ENCODE results near the gene DVL2. TPM values are rescaled to one million over a fixed set of nuclear protein-coding genes. Genes with fewer than 3 reads are reported as not detected.

The DVL2 gene
- total RNA-seq, 1 experiment from 2014 or later = 67.3 TPM

DNA sequence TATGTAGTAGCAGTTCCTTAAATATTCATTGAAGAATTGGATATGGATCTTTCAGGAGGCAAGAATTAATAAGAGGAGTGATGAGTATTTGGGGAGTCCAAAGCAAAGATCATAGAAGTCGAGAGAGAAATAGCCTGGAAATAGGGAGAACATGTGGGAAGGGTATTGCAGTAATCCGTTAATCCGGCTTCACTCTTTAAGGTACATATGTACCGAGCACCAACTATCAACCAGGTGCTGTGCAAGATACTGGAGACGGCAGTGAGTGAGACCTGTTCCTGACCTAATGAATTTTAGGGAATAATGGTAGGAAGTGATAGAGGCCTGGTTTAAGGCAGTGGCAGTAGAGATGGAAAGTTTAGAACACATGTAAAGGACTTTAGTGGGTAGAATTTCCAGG lies 18.8 kb upstream of the DVL2 start:
- H3K4me3 Mint-ChIP-seq = peak overlapping the region; percentile 92
- peaks cover 24% of the 10 kb centered on the region for H3K4me1 Mint-ChIP-seq
- peak overlapping the region; percentile 100 for H3K27ac Mint-ChIP-seq
- H3K9me3 Mint-ChIP-seq = no peaks in the 10 kb centered on the region
- ChIA-PET CTCF (no interaction called here), POLR2A (no interaction called here)
- DNase-seq (ENCODE audit: low spot score) (no peak), ATAC-seq (no peak)
- no peaks in the 10 kb centered on the region for H3K27me3 Mint-ChIP-seq (ENCODE audit: low read depth)
- TF ChIP-seq, protein P1, sequence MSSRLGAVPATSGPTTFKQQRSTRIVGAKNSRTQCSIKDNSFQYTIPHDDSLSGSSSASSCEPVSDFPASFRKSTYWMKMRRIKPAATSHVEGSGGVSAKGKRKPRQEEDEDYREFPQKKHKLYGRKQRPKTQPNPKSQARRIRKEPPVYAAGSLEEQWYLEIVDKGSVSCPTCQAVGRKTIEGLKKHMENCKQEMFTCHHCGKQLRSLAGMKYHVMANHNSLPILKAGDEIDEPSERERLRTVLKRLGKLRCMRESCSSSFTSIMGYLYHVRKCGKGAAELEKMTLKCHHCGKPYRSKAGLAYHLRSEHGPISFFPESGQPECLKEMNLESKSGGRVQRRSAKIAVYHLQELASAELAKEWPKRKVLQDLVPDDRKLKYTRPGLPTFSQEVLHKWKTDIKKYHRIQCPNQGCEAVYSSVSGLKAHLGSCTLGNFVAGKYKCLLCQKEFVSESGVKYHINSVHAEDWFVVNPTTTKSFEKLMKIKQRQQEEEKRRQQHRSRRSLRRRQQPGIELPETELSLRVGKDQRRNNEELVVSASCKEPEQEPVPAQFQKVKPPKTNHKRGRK (CRISPR knock-in tag; IDR thresholded peaks at IDR 0.05; ENCODE audit: borderline replicate concordance) = no peak
- no peak for TF ChIP-seq ZNF138 (CRISPR knock-in tag; conservative IDR thresholded peaks at IDR 0.05)
- TF ChIP-seq, protein P2, sequence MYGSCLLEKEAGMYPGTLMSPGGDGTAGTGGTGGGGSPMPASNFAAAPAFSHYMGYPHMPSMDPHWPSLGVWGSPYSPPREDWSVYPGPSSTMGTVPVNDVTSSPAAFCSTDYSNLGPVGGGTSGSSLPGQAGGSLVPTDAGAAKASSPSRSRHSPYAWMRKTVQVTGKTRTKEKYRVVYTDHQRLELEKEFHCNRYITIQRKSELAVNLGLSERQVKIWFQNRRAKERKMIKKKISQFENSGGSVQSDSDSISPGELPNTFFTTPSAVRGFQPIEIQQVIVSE (CRISPR knock-in tag; IDR thresholded peaks at IDR 0.05; ENCODE audit: borderline replicate concordance) = no peak
- TF ChIP-seq, protein P3, sequence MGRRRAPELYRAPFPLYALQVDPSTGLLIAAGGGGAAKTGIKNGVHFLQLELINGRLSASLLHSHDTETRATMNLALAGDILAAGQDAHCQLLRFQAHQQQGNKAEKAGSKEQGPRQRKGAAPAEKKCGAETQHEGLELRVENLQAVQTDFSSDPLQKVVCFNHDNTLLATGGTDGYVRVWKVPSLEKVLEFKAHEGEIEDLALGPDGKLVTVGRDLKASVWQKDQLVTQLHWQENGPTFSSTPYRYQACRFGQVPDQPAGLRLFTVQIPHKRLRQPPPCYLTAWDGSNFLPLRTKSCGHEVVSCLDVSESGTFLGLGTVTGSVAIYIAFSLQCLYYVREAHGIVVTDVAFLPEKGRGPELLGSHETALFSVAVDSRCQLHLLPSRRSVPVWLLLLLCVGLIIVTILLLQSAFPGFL (CRISPR knock-in tag; IDR thresholded peaks at IDR 0.05; ENCODE audit: borderline replicate concordance) = no peak
- TF ChIP-seq, protein P4, sequence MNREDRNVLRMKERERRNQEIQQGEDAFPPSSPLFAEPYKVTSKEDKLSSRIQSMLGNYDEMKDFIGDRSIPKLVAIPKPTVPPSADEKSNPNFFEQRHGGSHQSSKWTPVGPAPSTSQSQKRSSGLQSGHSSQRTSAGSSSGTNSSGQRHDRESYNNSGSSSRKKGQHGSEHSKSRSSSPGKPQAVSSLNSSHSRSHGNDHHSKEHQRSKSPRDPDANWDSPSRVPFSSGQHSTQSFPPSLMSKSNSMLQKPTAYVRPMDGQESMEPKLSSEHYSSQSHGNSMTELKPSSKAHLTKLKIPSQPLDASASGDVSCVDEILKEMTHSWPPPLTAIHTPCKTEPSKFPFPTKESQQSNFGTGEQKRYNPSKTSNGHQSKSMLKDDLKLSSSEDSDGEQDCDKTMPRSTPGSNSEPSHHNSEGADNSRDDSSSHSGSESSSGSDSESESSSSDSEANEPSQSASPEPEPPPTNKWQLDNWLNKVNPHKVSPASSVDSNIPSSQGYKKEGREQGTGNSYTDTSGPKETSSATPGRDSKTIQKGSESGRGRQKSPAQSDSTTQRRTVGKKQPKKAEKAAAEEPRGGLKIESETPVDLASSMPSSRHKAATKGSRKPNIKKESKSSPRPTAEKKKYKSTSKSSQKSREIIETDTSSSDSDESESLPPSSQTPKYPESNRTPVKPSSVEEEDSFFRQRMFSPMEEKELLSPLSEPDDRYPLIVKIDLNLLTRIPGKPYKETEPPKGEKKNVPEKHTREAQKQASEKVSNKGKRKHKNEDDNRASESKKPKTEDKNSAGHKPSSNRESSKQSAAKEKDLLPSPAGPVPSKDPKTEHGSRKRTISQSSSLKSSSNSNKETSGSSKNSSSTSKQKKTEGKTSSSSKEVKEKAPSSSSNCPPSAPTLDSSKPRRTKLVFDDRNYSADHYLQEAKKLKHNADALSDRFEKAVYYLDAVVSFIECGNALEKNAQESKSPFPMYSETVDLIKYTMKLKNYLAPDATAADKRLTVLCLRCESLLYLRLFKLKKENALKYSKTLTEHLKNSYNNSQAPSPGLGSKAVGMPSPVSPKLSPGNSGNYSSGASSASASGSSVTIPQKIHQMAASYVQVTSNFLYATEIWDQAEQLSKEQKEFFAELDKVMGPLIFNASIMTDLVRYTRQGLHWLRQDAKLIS (CRISPR knock-in tag; IDR thresholded peaks at IDR 0.05; ENCODE audit: borderline replicate concordance) = no peak
- no peak for TF ChIP-seq RELA (CRISPR knock-in tag; IDR thresholded peaks at IDR 0.05; ENCODE audit: borderline replicate concordance)
- no peak for TF ChIP-seq JUN (CRISPR knock-in tag; IDR thresholded peaks at IDR 0.05)
- TF ChIP-seq, protein P5, sequence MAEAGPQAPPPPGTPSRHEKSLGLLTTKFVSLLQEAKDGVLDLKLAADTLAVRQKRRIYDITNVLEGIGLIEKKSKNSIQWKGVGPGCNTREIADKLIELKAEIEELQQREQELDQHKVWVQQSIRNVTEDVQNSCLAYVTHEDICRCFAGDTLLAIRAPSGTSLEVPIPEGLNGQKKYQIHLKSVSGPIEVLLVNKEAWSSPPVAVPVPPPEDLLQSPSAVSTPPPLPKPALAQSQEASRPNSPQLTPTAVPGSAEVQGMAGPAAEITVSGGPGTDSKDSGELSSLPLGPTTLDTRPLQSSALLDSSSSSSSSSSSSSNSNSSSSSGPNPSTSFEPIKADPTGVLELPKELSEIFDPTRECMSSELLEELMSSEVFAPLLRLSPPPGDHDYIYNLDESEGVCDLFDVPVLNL (CRISPR knock-in tag; IDR thresholded peaks at IDR 0.05; ENCODE audit: borderline replicate concordance, low read depth) = no peak
- TF ChIP-seq MYBL2 (CRISPR knock-in tag; IDR thresholded peaks at IDR 0.05) = no peak
- no peak for TF ChIP-seq RORB (CRISPR knock-in tag; IDR thresholded peaks at IDR 0.05)
- H3K36me3 Mint-ChIP-seq = peaks cover 30% of the 10 kb centered on the region

DNA sequence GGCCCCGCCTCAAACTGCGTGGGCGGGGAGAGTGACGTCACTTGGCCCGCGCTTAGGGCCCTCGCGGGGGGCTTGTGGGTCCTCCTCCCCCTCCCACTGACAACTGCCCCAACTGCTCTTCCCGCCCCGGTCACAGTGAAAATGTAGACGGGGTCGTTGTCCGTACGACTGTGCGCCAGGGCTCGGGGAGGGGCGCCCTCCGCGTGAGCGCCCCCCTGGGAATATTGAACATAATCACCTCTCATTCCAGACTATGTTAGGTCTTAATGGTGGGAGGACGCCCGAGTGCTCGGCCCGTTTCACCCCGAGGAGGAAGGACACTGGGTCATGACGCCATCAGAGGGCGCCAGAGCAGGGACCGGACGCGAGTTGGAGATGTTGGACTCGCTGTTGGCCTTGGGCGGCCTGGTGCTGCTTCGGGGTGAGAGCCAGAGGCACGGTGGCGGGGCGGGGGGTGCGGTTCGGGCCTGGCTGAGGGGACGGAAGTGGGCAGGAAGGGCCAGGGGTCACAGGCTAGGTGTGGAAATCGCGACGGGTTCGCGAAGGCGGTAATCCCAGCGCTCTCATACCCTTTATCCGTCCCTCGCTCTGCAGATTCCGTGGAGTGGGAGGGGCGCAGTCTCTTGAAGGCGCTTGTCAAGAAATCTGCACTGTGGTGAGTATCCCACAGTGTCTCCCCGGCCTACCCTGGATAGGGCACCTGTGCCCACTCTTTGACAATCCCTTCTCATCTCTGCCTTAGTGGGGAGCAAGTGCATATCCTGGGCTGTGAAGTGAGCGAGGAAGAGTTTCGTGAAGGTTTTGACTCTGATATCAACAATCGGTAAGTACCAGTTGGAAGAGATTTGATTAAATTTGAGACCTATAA lies 18.1 kb upstream of the DVL2 start, which contains the start of gene ELP5:
Gene ELP5, plus strand, starts transcription at position 40 of the 868 bp plus-strand sequence. Its CDS starts 336 bp downstream, at position 376.
- Mint-ChIP-seq H3K36me3 (peaks cover 30% of the 10 kb centered on the region), H3K4me1 (peaks cover 24% of the 10 kb centered on the region), H3K9me3 (no peaks in the 10 kb centered on the region), H3K4me3 (peak within 1 kb of the TSS; percentile 92), H3K27me3 (ENCODE audit: low read depth) (no peaks in the 10 kb centered on the region), H3K27ac (peak within 1 kb of the TSS; percentile 100)
- ChIA-PET CTCF (no interaction called here), POLR2A (interaction anchor here (1.2 to 1.4 kb wide), 2 partner anchors 10 to 12 kb away, joined by 5 to 8 read pairs; partner anchors contain the start of genes GABARAP and PHF23)
- peak; percentile 62 for ATAC-seq
- DNase-seq (ENCODE audit: low spot score) = peak; percentile 96
- TF ChIP-seq ZNF121 (CRISPR knock-in tag; IDR thresholded peaks at IDR 0.05) (no peak), OVOL2 (CRISPR knock-in tag; IDR thresholded peaks at IDR 0.05; ENCODE audit: borderline replicate concordance) (no peak), NFATC4 (CRISPR knock-in tag; IDR thresholded peaks at IDR 0.05) (no peak), ZNF219 (CRISPR knock-in tag; IDR thresholded peaks at IDR 0.05; ENCODE audit: borderline replicate concordance) (no peak)
- TF ChIP-seq, protein P6, sequence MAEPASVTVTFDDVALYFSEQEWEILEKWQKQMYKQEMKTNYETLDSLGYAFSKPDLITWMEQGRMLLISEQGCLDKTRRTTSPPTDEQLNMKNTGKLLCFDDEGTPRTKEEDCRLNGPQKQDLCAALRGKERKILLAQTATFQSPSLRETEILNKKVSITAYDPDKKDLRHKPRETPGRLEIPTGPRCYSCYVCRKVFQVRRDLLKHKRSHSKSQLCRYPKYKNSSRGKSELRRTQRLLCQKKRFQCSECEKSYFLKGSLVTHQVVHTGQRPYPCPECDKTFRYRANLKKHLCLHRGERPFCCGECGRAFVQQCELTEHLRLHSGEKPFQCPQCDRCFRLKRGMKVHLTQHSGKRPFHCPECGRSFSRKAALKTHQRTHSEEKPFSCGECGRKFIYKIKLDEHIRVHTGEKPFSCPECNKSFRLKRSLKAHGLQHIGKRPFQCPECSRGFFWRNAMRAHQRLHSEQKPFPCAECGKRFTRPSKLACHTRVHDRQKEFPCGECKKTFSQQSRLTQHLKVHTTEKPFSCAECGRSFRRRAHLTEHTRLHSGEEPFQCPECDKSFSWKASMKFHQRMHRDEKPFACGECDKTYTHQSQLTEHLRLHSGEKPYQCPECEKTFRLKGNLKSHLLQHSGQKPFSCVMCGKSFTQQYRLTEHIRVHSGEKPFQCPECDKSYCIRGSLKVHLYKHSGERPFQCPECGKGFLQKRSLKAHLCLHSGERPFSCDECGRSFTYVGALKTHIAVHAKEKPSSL (CRISPR knock-in tag; conservative IDR thresholded peaks at IDR 0.05) = no peak
- TF ChIP-seq, protein P7, sequence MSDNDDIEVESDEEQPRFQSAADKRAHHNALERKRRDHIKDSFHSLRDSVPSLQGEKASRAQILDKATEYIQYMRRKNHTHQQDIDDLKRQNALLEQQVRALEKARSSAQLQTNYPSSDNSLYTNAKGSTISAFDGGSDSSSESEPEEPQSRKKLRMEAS (CRISPR knock-in tag; IDR thresholded peaks at IDR 0.05) = peak; percentile 42
- TF ChIP-seq, protein P8, sequence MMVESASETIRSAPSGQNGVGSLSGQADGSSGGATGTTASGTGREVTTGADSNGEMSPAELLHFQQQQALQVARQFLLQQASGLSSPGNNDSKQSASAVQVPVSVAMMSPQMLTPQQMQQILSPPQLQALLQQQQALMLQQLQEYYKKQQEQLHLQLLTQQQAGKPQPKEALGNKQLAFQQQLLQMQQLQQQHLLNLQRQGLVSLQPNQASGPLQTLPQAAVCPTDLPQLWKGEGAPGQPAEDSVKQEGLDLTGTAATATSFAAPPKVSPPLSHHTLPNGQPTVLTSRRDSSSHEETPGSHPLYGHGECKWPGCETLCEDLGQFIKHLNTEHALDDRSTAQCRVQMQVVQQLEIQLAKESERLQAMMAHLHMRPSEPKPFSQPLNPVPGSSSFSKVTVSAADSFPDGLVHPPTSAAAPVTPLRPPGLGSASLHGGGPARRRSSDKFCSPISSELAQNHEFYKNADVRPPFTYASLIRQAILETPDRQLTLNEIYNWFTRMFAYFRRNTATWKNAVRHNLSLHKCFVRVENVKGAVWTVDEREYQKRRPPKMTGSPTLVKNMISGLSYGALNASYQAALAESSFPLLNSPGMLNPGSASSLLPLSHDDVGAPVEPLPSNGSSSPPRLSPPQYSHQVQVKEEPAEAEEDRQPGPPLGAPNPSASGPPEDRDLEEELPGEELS (CRISPR knock-in tag; IDR thresholded peaks at IDR 0.05) = 0 out of 2 replicates have a peak, but pooled peaks have one; percentile 34
